Activated CD8-positive, alpha-beta memory T cell treated with anti-CD3 and anti-CD28 coated beads for 4 hours (primary cell): ENCODE results near the gene RCAN1.
"Not testable (repeated sequence)": the region's sequence is repeated elsewhere in the genome, so short reads cannot be mapped to it uniquely, and the experiment has no call there.

Source experiments
- DNase-seq, 2 donors: peaks; one replicate each; pipeline ENCODE4 v3.0.0-alpha.2; 2020; ENCODE audit warnings: low read depth in 2 of 2

Gene RCAN1

DNA sequence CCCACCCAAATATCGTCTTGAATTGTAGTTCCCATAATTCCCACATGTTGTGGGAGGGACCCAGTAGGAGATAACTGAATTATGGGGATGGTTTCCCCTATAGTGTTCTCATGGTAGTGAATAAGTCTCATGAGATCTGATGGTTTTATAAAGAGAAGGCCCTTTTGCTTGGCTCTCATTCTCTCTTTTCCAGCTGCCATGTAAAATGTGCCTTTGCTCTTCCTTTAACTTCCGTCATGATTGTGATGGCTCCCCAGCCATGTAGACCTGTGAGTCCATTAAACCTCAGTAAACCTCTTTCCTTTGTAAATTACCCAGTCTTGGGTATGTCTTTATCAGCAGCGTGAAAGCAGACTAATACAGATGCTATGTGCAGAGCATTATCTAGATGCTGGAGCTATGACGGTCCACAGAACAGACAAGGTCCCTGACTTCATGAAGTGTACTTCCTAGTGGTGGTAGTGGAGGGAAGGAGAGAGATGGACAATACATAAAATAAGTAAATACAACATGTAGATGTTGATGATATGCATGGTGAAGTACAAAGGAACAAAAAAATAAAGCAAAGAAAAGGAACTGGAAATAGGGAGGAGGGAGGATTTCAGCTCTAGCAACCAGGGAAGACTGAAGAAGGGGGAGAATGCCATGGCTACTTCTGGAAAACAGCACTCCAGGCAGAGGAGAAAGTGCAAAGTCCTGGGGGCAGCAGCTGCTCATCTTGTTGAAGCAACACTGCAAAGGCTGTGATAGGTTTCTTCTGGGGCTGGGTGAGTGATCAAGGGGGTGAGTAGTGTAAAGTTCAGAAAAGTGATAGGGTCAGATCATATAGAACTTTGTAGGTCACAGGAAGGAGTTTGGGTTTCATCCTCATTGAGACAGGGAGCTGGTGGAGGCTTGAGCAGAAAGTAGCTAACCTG is 6.8 kb upstream of the RCAN1 start:
- no peak for DNase-seq

DNA sequence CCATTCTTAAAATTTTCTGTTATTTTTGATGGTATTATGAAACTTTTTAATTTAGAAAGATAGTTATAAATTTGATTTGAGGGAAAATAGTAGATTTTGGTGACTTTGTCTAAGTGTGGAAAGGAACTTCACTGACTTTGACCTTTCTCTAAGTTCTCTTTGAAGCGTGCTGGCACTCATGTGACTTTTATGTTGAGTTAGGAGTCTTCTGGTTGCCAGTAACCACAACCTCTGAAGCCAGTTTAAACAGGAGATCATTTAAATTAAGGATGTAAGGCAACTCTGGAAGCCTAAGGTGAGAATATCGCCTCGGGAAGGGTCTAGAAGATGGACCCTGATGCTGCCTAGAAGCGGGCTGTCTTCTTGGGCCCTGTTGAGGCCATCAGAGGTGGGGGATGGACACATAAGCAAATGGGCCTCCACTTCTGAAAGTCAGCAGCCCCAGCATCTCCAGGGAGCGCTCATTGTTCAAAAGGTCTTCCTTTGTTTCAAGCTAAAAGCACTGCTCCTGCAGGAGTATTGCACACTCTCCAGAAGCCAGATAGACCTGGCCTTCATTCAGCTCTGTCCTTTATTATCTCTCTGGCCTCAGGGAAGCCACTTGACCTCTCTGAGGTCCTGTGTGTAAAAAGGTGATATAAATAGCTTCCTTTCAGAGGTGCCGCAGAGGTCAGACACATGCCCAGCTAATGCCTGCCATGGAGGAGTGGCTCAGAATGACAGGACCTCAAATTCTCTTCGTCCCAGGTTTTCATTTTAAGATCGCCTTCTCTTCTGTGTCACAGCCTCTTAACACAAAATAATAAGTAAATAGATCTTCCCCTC is 5.1 kb upstream of the RCAN1 start:
- DNase-seq, result no peak

DNA sequence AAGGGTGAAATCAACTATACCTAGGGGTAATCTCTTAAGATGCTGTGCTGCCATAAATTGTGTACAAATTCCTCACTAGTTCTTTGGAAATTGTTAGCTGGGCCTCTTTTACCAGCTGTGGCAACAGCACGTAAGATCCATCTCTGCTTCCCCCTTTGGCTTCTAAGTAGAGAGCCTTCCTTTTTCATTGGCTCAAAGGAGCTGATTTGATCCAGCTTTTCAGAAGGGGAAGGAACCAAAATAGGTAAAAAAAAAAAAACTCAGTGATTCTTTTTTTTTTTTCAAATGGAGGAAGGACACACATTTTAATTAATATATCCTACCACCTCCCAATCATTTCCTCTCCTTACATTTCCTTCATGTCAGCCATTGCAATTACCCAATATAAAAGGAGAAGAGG is 4.0 kb upstream of the RCAN1 start:
- no peak for DNase-seq

DNA sequence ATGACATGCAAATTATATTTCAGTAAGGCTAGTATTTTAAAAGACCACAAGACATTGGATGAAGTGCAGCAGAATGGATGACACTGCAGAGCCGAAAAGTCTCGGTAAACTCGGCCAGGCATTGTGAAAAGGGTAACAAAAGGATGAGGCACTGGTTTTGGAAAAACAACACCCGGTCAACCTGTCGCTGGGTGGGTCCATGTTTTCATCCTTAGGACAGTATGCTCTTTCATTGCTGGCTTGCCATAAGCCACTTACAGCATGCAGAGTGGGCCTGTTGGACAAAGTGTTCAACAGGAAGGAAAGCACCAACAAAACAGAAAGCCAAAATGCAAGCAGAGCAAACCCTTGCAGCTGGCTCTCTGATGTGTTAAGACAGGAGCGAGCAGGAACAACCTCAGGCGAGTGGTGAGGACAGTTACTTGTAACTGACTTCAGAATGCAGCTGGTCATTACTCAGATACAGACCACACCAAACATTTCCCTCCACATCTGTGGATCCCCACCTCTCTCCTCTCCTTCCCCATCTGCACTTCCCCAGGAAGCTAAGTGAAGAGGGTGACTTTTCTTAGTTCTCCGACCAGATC is 2.9 kb upstream of the RCAN1 start:
- no peak for DNase-seq

DNA sequence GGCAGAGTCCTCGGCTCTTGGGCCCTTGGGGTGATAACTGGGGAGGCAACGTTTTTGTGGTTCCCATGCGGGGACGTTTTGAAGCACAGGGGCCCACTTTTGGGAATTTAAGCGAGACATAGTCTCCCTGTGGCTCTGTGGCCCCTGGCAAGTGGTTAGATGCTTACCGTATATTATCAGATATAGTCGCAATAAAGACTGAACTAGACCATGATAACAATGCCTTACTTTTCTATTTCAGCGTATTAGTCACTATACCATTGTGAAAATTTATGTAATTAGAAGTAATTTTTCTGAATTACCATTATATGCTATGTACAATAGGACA is 538 bp upstream of the RCAN1 start:
- no peak for DNase-seq

DNA sequence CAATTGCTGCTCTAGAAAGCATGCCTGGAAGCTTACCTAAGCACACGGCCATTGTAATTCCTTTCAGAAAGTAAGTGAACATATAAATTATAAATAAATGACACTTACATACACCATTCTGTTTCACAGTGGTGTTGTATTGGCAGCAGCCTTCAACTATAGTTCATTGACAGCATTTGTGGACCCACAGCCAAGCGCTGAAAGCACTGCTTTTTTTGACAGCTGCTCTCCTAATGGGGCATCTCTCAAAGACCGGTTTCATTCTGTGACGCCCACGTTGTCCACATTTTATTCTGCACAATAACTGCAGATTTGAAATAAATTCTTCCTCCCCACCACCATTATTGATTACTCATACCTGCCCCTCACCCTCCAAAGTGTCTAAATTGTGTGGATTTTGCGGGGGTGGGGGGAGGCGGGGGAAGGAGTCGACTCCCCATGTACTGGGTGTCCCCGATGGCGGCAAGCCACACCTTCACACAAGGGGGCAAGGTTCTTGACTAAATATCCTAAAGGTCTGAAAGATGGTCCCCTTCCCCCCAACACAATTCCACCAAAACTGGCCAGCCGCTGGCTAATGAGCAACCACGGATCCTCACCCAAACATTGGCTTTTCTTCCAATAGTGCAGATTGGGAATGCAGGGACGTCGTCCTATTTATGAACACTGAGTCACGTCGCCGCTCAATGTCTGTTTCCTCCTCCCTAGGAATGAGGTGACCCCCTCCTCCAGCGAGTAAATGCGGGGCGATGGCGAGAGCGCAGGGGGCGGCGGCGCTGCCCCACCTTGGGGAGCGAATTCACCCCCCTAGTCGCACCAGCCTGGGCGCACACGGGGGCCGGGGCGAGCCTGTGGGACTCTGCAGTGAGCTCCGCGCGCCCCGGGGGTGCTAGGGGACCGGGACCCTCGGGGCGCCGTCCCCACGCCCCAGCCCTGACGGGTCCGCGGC is 960 bp downstream of the RCAN1 start:
- peak in 1 of 2 donors; percentile 4 for DNase-seq

DNA sequence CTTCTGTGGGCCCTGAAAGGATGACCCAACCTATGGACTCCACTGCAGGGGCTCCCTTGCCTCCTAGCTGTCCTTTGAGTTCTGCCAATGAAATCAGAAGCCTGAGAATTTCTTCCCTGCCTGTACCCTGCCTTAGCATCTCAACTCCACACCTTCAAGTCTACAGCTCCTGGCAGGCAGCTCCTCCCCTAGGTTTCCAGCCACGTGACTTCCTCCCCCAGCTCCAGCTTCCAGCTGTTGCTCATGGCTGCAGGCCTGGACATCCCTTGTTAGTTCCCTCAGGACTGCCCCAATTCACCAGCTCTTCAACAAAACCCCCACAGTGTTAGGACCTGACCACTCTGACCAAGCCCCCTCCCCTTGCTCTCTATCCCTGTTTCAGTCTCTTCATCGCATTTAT is 2.4 kb downstream of the RCAN1 start:
- DNase-seq, result no peak

DNA sequence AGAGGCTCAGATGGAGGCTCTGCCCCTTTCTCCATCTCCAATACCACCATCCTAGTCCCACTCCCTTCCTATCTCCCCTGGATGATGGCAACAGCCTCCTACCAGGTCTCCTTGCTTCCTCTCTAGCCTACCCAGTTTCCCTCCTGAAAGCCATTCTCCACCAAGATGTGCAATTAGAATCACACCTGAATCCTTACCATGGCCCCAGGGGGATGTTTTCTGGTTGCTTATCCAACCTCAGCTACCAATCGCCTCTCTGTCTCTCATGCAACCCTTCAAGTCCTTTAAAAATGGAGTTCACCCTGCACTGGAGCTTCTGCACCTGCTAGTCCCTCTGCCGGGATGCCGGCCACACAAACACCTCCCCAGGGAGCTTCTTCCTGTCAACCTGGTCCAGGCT is 2.9 kb downstream of the RCAN1 start:
- no peak for DNase-seq

DNA sequence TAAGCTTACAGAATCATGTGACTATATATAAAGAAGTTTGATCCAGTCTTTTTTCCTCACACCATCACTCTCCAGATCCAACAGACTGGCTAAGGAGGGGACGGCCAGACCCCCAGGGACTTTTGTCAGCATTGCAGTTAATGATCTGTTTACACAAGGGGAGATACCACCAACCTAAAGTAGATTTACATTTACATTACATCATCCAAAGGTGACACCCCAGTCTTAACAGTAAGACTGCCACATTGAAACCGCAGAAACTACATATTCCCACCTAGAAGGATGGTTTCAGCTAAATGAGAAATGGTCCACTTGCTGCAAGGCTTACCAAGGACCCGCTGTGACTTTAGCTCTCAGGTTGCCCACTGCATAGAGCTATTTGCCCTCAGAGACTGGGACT is 3.4 kb downstream of the RCAN1 start:
- DNase-seq, result no peak

DNA sequence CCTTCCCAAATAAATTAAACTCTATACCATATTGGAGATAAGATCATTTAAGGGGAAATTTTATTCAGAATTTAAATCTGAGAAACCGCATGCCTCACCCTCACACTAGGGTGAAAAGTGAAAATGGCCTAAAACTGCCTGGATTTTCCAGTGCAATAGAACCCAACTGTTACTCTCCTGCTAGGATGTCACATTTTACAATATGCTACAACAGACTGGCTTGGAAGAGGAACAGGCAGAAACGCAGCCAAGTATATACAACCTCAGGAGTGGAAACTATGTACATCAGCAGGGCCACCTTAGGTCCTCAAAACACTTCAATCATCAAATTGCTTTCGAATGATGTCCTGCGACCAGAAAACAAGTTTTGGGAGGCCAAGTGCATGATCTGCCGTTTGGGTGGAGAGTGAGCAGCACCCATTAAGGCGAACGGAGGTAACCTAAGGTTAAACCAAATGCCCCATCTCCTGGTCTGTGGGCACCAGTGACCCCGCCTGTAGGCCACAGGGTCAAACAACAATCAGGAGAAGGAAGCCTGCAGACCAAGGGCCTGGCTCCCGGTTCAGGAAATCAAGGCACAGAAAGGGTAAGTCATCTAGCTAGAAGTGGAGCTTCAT is 4.9 kb downstream of the RCAN1 start:
- DNase-seq, result no peak

DNA sequence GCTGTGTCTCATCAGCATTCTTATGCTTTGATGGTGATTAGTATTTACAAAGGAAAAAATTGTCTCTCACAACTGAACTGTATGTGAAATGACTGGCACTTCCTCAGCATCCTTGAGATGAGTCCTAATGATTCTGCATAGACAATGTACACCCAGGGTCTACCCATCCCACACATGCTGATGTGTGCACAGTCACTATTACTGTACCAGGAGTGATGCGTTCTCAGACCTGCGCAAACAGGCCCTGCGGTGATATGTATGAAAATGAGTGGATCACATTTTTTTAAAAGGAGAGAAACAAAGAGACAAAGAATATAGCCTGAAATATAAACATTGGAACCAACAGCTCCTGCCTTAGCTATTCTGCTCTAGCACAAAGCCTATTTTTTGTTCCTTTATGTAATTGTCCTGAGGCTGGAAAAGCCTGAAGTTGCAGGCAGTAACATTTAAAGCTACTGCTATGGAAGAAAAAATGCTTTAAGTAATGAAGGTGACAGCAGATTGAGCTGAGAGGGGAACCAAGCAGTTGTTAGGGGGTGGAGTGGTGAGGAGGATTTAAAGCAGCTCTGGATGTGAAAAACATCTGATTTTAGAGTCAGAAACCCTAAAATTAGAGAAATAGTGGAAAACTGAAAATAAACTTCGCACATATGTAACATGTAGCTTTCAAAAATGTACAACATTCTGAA is 5.5 kb downstream of the RCAN1 start:
- no peak for DNase-seq

DNA sequence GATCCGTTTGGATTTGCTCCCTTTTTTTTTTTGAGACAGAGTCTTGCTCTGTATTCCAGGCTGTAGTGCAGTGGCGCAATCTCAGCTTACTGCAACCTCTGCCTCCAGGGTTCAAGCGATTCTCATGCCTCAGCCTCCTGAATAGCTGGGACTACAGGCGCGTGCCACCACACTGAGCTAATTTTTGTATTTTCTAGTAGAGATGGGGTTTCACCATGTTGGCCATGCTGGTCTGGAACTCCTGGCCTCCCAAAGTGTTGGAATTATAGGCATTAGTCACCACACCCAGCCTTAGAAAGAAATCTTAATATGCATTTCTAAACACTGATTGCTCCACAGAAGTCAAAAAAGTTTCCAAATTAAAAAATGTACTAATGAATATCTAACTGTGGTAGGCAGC is 7.5 kb downstream of the RCAN1 start:
- DNase-seq, result not testable (repeated sequence)

DNA sequence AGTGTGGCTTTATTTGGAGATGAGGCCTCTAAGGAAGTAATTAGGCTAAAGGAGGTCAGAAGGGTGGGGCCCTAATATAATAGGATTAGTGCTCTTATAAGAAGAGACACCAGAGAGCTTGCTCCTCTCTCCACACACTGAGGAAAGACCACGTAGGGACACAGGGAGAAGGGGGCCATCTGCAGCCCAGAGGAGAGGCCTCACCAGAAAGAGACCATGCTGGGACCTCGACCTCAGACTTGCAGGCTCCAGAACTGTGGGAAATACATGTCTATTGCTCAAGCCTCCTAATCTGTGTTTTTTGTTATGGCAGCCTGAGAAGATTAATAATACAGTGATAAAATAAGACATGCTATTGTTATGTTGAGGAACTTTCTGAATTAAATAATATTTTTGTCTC is 8.3 kb downstream of the RCAN1 start:
- DNase-seq, result no peak

DNA sequence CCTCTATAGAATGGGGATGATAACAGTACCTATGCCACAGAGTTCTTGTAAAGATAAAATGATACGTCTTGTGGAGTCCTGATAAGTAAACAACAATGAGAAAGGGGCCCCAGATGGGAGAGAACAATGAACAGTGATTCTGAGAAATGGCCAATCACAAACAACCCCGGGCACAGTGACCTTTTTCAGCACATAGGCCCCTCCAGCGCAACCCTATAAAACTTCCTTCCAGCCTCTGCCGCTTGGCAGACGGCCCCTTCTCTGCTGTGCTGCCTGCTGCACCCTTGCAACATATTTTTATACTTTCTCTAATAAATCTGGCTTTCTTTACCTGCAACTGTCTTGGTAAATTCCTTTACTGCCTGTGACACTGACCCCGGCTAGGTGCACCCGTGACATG is 8.9 kb downstream of the RCAN1 start:
- DNase-seq, result no peak

DNA sequence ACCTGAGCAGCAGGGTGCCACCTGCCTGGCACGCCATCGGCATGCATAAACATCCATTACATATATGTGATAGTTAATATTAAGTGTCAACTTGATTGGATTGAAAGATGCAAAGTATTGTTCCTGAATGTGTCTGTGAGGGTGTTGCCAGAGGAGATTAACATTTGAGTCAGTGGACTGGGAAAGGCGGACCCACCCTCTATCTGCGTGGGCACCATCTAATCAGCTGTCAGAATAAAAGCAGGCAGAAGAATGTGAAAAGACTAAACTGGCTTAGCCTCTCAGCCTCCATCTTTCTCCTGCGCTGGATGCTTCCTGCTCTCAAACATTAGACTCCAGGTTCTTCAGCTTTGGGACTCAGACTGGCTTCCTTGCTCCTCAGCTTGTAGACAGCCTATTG is 10.0 kb downstream of the RCAN1 start:
- DNase-seq, result not testable (repeated sequence)

DNA sequence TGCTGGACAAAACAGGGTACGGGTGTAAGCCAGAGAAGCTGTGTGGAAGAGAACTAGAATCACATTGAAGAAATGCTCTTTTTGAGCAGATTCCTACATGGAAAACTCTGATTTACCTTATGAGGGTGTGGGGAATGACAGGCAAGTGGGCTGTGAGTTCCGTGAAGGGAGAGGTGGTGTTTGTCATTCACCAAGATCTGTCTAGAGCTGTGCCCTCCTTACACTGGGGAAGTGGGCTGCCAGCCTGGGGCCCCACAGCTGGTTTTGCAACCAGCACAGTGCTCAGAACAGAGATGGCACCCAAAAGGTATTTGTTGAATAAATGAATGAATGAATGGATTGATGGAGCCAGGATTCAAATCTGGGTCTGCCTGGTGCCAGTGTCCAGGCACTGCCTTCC is 10.4 kb downstream of the RCAN1 start:
- no peak for DNase-seq

DNA sequence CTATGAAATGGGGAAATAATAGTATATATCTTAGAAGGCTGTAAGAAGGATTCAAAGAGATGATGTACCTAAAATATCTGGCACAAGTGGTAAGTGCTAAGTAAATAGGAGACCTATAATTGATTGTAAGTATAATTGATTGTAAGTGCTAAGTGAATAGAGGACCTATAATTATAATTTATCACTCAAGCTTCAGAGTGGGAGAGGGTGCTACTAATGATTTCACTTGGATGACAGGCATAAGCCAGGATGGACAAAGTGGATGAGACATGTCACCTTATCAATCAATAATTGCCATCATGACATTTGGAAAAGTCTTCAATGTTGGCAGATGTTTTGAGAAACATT is 11.2 kb downstream of the RCAN1 start:
- DNase-seq, result no peak

DNA sequence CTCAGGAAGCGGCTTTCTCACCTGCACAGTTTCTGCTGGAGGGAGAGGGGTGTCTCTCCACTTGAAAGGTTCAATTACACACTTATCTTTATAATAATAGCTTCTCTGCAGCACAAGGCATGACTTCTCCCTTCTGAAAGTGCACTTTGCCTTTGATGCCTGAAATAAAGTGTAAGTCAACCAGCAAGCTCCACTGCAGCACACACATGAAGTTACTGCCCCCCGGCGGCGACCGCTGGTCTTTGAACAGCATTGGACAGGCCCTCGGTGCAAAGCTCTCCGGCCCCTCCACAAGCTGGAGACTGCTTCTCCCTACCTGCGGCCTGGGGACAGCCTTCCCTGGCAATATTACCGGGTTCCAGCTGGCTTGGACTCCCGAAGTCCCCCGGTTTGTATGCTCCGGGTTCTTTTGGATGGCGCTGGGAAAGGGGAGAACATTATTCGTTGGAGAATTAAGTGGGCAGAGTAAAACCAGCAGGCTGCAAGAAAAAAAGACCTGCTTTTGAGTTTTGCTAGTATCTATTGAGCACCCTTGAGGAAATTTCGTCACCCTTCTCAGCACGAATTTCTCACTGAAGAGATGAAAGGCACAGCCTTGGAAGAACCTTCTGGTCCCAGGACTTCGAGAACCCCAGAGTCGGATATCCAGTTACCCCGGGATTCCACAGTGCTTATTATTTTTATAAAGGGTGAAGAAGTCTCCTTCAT is 11.8 kb downstream of the RCAN1 start:
- peak; percentile 22 to 41 for DNase-seq

DNA sequence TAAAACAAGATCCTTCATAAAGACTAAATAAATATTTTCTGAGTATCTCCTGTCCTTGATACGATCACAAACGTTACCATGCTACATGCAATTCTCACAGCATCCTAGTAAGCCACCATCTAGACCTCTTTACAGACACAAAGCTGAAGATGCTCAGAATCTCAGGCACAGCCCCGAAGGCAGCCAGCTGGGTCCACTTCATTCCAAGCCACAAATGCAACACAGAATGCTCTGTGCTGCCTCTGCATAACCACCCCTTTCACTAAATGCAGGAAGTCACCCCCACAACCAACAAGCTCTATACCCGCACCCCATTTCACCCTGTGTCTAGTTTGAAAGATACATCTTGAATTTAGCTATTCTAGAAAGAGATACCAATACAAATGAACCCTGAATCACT is 12.9 kb downstream of the RCAN1 start:
- no peak for DNase-seq

DNA sequence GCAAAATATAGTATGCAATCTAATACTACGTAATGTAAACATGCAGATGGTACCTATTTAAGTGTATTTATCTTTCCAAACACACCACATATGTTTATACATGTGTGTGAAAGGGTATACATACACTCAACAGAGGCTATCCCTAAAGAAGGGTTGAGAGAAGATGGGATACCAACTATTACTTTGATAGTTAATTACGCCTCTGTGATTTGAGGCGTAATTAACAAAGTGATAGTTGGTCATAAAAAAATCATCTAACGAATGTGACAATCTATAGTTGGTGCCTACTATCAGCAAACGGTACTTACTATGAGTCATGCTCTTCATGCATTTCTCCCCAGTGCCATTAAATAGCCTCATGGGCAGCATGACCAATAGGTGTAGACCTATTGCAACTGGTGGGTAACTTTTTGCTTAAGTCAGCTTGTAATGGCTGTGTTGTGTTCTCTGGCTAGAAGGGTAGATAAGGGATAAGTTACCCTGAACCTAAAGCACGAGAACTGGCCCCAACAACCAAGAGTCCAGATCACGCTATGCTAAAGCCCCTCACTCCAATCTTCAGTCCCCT is 15.3 kb downstream of the RCAN1 start:
- DNase-seq, result no peak
